HL-60/S4 treated with phorbol 12-myristate 13-acetate at 8.2 ng/mL for 4 days and 3 days (cell line): ENCODE results near the gene AGMO.

Source experiments
- in situ Hi-C: fragments of 300-500 bp; cut with MboI; formaldehyde crosslinking; loops from 2 replicates; pipeline ENCODE4 v1.15.0; 2022; ENCODE audit warnings: low sequenced_read_pairs

Gene AGMO

GRCh38 chr7:15504351-15504750 is 57.5 kb downstream of the AGMO start:
- in situ Hi-C loops: no loop called here

GRCh38 chr7:15503603-15504290 is 58.1 kb downstream of the AGMO start:
- in situ Hi-C loops: no loop called here

DNA sequence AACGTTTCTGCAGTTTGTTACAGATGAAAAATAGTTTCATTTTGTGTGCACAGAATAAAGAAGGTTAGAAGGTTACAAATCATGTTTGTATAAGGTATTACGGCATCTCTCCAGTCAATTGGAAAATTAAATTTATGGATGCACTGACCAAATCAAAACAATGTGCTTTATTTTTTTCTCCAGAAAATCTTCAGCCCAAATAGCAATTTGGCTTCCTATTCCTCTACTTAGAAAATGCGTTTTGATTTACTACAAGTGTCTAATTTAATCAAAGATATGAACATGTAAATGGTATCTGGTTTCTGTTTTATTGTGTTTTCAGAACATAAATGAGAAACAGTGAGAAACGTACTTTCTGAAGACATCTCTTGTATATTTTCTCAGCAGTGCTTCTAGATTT is 63.4 kb downstream of the AGMO start:
- in situ Hi-C loops: no loop called here

DNA sequence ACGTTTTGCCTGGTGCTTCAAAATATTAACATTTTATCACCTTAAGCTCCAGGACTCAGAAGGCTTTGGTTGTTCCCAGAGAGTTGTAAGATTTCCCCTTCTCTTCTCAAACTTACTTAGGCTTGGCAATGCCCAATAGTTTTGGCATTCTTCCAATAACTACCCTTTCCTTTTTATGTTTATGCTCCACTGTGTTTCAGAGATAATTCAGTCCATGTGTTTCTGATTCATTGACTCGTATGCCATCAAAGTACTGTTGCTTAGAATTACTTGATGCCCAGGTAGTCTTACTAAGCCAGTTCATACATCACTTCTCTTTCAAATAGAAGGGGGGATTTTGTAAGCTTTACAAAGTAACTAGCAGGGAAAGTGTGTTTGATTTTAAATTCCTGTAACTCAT is 66.6 kb downstream of the AGMO start:
- in situ Hi-C loops: no loop called here

DNA sequence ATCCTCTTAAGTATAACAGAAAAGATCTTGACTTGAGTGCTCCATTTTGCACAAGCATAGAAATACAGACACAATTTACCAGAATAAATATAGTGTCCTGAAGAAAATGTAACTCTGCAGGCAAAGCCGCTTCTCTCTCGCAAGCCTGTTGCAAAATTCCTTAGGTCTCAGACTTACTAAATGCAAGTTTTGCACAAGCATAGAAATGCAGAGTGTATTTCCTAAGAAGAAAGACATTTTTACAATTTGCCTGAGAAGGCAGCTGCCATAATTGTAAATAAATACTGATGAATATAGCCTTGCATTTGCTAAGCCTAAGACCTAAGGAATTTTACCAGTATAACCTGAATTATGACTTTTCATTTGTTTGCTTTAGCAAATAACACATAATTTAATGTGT is 67.1 kb downstream of the AGMO start:
- in situ Hi-C loops: no loop called here

DNA sequence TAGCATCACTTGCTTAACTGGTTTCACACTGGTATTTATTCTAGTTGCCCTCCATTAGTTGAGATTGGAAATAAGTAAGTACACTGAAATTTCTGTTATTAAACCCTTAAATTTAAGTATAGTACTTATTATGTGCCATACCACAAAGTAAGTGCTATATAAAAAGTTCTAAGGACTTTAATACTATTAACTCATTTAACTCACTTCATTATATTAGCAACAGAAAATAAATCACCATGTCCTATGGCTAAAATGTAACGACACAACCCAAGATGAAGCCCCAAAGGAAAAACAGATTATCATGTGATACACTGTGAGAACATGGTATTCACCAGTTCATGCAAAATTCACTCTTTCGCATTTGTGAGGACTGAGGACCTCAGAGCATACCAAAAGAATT is 70.5 kb downstream of the AGMO start:
- in situ Hi-C loops: no loop called here

DNA sequence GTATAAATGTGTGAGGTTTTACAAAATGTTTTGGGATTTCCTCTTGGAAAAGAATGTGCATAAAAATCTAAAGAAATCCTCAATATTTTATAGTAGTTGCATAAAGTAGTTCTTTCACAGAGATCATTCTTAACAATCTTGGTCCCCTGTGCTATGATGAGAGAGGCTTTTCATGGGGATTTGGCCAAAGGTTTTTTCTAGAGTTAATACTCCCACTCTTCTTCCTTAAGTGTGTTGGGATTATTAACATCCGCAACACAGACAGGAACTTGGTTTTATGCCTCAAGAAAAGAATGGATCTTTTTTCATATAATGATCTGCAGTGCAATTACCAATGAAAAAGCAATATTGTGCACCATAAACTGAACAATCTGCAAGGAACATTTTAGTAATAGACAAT is 71.5 kb downstream of the AGMO start:
- in situ Hi-C loops: no loop called here

DNA sequence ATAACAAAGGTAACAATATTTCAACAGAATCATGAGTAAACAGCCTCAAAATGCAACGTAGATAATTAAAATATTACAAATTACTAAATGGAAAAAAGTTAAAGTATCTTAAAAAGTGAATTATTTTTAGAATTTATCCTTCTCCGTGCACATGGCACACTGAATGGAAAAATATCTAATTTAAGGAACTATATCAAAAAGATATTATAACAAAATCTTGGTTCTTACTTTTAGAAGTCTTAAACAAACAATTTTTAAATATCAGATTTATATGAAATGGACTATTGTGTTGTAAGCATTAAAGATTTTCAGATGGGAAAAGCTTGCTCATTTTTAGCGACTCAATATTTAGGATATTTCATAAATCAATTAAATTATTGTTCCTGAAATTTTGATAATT is 72.0 kb downstream of the AGMO start:
- in situ Hi-C loops: no loop called here

DNA sequence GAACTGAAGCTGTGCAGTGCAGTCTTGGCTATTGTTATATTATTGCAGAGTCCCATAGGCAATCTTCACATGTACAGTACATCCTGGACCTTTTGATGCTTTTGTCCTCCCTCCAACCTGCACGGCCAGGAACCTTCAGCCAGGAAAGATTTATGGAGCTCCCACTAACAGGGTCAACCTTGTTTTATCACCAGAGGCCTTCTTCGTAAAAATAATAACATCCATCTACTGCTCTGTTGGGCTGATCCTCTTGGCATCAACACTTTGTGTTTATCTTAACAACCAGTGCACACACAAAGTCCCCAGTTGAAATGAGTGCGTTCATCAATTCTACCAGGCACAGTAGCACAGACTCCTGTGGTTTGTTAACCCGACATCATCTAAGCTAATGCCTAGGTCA is 72.4 kb downstream of the AGMO start:
- in situ Hi-C loops: no loop called here

GRCh38 chr7:15488401-15488800 is 73.4 kb downstream of the AGMO start:
- in situ Hi-C loops: no loop called here

DNA sequence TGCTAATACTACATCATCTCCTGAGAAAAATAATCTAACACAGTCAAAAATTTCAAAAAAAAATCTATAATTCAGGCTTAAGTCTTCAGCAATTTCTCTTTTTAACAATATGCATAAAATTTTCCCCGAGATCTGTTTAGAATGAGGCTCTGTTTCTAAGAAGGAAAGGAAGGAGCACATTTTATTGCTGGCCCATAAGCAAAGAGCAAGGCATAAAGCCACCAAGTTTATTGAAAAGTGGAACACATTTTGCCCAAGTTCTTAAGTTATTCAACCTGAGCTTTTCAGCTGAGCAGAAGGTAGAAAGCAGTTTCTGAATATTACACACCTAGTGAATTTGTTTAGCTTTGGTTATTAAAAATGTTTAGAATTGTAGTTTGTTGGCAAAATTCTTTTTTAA is 73.9 kb downstream of the AGMO start:
- in situ Hi-C loops: no loop called here

GRCh38 chr7:15485998-15486397 is 75.8 kb downstream of the AGMO start:
- in situ Hi-C loops: no loop called here

- in situ Hi-C loops: no loop called here
Observed at GRCh38 chr7:15485431-15485830, 76.4 kb downstream of the AGMO start.

DNA sequence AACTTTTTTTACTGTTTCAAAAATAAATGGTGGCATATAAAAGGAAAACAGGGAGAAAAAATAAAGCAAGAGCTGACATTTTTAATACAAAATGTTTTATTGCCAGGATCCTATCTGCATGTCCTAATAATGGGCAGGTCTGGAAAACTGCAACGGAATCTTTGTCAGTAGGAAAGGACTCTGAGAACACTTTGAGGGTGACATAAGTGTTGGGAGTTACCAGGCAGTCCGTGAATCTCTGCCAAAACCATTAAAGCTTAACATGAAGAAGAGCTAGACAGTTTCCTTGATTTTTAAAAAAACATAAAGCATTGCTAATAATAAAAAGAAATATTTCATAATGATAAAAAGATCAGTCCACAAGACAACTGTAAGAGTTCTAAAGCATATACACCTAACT is 80.7 kb downstream of the AGMO start:
- in situ Hi-C loops: no loop called here

DNA sequence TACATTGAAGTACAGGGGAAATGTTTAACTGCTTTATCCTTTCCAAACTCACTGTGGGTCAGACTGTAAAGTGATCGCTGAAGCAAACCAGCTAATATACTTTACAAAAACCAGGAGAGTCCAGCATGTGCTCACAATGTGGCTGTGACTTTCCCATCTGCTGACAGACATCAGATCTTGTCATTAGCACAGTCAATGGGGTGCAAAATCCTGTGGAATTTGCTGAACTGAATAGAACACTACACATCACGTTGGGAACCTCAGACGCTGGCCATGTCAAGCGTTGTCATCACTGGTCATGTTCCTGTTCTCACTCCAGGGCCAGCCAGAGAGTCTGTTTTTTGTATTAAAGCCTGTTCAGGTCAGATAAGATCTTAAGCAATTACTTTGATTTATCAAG is 83.4 kb downstream of the AGMO start:
- in situ Hi-C loops: no loop called here

DNA sequence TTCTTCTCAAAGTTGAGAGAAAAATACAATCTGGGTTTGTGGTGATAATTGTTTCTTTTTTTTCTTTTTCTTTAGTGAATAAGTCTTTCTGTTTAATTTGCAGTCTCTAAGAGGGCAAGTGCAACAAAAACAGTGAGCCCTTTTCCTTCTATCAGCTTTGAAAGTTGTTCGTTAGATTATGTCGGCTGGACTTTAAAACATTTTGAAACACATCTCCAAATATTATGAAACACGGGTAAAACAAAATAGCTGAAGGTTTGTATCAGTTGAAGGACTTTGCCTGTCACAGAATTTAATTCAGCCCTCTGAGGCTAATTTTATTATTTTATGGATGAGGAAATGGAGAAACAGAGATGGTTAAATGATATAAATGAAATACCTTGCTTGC is 85.3 kb downstream of the AGMO start:
- in situ Hi-C loops: no loop called here

DNA sequence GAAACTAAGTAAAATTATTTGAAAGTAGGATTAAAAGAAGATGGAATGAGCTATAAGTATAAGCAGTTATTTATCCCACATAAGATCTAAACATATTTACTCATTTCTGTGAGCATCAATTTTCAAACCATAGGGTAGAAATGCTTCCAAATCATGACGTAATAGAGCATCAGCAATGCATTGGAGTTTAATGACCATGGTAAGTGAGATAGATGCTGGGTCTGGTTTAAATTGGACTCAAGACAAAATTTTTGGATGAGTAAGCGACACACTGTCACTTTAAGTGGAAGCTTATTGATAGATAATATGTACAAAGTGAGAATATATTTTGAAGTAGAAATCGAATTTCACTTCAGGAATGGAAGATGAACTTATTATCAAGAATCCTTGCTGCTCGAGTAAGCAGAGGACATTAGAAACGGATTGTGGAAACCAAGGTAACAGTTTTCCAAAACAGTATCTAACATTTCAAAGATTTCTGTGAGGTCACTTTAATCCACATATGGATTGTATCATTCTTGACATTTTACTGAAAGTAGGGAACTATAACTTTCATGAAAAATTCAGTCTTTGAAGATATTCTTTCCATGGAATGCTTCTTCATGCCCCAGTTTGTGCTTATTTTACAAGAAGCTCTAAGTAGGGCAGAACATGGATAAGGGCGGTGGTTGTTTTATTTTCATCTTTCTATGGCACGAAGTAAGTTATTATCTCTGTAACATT is 85.8 kb downstream of the AGMO start:
- in situ Hi-C loops: no loop called here

DNA sequence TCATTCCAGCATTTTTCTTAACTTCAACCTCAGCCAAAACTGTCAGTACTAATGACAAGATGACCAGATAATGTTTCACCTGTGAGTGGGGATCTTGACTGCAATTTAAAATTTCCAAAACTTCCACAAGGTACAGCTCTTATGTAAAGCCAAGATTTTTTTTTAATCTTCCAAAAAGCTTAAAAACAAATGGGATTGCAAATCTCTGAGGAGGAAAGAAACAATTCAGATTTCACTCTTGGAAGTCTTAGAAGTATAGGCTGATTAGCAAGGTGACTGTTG is 90.2 kb downstream of the AGMO start:
- in situ Hi-C loops: no loop called here

DNA sequence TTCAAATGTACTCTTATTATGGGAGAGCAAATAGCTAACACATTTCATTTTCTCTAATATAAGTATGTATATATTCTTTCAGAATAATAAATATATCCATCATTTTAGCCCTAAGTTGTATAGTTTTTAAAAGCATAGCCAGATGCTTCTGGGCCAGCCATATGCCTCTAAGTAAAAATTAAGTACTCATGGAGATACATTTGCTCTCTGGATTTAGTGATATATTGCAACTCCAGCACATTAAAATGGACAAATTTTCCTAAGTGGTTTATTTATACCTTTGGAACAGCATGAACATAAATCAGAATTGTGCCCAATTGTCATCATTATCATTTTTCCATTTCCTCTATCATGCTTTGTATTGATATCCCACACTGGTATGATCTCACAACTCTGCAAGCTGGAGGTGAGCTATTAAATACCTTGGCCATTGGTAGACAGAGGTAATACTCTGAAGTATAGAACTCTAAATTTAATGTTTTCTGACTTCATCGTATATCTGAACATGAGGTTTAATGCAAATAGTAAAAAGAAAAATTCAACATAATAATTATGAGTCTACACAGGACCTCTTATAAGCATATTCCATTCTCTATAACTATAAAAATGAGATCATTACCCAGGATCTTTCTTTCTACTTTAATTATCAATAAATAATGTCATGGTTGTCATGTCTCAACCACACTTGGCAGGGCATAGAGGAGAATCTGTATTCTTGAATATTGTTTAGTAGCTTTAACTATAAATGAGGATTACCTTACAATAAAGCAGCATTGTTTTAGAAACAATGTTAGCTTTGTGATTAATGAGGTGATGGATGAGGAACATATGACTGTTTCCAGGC is 90.8 kb downstream of the AGMO start:
- in situ Hi-C loops: no loop called here

DNA sequence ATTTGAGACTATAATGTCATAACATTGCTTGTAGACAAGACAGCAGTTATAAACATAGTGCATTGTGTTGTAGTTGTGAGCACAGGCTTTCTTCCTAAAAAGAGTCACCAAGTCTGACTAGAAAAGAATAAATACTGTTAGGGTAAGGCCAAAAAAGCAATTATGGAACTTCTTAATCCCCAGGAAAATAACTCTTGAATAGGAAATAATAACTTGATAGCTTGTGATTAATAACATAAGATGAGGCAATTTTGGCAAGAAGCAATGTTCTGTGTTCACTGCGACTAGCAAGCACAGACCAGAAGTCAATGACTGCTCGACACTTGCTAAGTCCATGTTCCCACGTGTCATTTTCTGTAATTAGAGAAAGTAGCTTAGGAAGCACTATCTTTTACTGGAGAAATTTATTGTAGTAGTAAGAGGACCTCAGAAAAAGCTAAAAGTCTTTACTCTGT is 97.1 kb downstream of the AGMO start:
- in situ Hi-C loops: no loop called here

DNA sequence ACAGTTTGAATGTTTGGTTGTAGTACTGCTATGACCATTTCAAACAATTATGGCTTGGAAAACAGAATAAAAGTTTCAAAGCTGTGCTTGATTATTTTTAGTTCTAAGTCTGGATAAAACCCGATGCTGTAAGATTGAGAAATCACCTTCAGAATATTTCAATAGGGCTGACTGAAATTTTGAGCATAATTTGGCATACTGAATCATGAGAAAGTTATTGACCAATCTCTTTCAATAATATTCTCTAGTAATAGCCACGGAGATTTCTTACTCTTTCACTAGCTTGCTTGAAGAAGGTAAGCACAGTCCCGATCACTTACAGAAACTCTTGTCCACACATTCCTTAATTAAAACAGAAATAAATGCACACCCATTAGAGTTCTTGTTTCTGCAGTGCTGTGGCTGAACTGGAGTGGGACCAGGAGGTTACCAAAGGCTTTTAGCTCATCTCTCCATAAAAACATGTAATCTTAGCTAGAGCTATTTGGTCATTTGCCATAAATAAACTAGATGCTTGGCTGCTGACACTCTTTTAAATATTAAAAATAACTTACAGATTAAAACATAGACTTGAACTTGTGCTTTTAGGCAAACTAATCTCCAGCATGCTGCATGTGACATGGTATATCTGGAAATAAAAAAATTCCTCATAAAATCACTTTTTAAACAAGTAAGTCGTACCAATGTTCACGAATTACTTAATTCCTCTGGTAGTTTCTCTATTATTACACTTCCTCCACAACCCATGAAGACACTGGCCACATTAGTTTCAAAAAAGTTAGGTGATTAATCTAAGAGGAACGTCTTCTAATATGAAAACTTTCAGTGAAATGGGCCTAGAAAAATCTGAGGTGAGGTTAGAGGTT is 97.8 kb downstream of the AGMO start:
- in situ Hi-C loops: no loop called here
